ENCODE measurements around the gene KCNG2.

Gene KCNG2

DNA sequence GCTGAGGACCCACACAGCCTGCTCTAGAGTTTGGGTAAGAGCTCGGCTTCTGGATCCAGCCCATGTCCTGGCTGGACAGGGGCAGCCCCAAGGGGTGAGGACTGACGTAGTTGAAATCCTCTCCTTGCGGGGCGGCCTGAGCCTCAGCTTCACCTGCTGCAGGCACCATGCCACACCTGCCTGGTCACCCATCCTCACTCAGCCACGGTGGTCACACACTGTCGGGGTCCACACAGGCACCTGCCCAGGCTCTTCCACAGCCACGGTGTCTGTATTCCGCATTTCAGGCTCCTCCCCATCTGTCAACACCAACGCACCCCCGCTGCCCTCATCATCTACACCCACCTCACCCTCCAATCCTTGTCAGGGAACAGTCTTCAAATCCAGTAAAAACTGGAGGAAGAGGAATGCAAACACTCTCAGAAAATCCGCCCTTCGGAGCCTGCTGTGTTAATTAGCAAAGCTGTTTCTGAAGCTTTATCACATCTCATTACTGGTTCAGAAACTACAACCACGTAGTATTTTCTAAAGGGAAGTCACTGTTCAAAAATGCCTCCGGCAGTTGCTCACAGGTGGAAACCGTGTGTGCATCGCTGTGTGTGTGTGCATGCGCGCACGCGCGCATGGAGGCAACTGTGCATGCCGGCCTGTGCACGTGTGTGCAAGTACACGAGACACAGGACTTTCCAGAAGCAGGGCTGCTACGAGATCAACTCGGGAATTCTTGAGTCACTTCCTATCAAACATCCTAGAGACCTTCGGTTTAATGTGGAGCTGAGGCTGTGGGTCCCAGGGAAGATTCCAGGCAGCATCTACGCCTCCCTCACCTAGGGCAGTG is 115.5 kb downstream of the KCNG2 start:
- no peak for DNase-seq

DNA sequence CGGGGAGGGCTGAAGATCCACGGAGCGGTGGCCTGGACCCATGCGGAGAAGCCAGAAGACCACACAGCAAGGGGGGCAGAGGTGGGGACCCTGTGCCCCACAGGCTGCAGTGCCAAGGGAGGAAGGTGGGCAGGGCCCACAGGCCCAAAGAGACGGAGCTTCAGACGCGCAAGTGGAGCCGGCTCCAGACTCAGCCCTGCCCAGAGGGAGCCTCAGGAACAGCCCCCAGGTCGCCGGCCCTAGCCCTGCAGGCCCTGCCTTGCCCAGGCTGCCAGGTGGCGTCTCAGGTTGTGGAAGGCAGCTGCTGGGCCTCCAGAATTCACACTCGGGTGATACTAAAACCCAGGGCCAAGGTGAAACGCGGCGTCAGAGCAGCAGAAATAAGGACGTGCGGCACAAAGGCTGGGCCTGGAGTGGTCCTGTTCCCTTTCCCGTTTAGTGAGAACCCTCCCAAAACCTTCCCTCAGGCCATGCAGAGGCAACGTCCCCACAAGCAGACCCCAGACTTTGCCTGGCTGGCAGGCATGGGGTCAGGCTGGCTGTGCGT is 116.9 kb downstream of the KCNG2 start:
- no peak for DNase-seq

DNA sequence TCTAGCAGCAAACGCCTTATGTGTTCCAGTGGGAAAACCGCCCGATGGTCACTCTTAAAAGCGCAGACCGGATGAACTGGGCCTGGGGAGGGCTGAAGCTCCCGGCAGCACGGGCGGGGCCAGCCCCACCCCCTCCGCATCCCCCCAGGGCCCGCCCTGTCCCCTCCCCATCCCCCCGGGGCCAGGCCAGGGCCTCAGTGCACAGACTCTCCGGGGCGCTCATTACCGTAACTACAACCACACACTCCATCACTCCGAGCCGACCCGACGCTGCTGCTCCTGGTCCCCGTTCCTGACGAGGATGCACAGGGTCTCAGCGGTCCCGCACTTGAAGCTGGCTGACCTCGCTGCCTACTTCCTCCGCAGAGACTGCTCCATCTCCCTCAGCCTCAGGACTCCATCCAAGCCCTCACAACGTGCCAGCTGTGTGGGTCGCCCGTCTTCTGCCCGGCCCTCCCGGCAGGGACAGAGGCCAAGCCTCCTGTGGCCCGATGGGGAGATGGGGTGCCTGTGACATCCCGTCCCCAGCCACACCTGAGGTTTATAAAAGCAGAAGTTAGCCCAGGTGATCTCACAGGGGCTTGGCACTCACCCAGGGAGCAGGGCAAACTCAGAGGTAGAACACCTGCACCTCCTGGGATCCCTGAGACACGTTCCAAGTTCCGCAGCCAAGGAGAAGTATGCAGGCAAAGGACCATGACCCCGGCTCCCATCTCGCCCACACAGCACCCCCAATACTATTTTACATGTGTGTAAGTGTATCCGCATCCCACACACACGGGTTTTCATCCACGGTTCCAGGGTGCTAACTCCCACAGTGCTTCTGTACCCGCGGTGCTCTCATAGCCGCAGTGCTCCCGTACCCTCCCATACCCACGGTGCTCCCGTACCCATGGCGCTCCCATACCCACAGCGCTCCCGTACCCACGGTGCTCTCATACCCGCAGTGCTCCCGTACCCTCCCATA is 117.7 kb downstream of the KCNG2 start:
- DNase-seq = no peak

DNA sequence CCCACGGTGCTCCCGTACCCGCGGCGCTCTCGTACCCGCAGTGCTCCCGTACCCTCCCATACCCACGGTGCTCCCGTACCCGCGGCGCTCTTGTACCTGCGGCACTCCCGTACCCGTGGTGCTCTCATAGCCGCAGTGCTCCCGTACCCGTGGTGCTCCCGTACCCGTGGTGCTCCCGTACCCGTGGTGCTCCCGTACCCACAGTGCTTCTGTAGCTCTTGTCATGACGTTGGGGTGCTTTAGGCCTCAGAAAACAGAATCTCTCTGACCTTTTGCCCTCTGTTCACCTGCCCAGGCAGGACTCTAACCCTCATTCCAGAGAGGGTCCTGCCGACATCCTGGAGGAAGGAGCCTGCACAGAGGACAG is 118.4 kb downstream of the KCNG2 start:
- no peak for DNase-seq

DNA sequence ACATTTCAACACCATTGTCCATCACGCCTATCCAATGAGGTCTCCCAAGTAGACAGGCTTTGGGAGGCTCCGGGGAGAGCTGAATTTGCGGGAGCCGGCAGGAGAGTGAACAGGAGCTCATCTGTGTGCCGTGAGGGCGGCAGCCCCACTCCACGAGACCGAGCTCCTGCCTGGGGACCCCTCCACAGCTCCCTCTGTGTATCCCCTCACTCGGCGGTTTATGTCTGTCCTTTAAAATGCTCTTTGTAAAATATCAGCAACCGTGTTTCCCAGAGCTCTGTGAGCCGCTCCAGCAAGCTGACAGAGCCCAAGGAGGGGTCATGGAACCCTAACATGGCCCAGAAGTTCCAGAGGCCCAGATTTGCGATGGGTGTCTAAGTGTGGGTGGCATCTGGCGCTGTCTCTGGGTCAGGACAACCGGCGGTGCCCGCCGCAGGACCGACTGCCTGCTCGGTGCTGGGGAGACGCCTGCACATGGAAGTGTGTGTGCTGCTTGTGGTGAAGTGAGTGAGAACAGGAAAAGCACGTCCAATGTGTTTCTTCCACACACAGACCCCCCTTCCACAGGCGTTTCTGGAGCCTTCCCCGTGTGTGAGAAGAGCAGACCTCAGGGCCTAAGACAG is 118.9 kb downstream of the KCNG2 start:
- no peak for DNase-seq

DNA sequence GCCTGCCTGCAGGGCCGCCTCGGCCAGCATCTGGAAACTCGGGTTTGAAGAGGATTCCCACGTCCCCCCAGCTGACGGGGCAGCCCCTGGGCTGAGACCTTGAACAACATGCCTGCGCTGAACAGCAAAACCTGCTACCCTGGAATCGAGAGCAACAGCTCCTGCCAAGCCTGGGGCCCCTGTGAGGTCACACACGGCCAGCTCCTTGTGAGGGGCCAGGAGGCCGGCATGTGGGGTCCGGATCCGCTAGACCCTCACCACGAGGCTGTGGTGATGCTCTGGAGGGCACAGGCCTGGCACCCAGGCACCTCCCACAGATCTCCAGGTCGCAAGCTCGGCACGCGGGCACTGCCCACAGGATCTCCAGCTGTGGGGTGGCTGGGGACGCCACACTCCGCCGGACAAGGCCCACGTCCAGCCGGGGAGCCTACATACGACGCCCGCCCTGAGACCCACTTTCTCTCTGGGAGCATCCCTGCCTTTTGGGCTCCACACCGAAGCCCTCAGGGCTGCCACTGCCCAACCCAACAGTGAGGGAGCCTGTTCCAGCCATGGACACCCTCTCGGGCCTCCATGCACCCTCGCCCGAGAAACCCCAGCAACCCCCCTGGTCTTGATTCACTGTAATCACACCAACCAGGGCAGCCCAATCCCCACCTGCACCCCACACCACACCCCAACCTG is 119.6 kb downstream of the KCNG2 start:
- no peak for DNase-seq

DNA sequence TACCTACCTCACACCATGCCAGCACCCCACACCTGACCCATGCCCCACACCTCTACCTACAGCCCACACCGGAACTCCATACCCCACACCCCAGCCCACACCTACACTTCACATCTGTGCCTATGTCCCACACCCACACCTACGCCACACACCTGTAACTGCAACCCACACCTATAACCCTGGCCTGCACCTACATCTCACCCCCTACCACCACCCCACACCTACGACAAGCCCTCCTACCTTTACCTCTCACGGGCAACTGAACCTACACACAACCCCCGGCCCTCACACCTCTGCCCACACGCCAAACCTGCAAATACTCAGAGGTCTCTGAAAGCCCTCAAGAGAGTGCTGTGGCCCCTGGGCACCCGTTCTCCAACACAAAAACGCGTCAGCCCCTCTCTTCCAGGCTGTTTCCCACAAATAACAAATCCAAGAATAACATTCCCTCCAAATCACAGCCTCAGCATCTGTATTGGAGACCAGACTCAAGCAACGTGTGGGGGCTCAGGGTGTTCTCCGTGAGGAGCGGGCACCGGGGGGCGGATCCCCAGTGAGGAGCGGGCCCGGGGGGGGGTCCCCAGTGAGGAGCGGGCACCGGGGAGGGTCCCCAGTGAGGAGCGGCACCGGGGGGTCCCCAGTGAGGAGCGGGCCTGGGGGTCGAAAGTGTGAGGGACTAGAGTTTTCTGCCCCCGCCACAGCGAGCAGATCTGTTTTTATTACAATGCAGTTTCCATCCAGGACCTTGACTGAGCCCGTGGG is 120.3 kb downstream of the KCNG2 start:
- DNase-seq = no peak

DNA sequence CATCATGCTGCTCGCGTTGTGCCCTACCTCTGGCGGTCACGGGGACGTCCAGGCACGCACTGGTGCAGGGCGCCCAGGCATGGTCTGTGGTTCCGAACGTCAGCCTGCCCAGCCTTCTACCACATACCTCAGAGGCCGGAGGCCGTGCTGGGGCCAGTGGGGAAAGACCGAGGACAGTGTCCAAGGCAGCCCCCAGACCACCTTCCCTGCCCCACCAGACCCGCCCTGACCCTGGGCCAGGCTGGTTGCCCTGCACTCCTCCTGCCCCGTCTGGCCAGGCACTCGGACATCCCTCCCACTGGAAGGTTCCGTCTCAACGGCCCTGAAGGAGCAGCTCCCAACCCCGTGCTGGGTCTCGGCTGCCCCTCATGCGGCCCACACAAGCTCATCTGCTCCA is 120.9 kb downstream of the KCNG2 start:
- no peak for DNase-seq

DNA sequence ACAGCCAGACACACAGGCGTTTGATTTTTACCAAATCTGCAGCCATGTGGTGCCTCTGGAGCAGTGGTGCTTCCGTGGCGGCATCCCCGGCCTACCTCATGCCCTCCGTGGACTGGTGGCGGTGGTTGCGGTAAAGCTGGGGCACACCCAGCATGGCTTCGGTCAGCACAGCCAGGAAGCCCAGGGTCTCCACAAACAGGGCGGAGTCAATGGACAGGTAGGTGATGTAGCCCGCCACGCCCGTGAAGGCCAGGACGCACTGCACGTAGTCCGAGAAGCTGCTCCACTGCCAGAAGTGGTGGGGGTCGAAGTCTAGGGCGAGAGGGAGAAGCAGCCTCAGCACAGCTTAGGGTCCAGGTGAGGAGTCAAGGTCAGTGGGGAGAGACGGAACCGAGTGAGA is 121.4 kb downstream of the KCNG2 start:
- no peak for DNase-seq

DNA sequence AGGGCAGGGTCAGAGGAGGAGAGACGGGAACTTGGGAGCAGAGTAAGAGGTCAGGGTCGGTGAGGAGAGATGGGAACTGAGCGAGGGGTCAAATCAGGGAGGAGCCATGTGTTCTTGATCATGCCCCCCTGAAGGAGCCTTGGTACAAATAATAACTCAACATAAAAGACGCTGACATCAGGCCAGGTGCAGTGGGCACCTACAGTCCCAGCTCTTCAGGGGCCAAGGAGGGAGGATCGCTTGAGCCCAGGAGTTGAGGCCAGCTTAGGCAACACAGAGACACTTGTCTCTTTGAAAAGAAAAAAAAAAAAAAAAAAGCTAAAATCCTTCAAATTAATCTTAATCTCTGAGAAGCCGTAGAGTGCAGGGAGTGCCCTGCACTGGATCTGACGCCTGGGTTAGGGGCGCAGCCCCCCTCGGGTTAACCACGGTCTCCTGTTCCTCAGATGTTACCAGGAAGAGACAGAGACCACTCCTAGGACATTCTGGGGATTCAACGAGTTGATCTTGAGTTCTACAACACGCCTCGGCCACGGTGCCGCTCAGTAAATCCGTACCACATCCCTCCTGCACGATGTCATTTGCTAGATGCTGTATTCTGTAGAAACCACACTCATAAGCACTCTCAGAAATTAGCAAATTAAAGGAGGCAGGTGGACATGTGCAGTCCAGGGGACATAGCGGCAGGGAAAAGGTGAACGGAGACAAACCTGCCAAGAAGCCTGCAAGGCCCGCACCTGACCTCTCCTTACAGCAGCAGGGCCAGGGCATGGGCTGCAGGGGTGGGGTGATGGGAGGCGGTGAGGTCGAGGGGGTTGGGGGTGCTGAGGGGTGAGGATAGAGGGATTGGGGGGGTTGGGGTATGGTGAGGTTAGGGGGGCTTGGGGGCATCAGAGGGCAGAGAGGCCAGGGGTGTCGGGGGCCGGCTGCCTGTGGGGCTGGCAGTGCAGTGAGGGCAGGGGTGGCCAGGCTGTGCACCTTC is 124.5 kb downstream of the KCNG2 start:
- peak; percentile 0 for DNase-seq

DNA sequence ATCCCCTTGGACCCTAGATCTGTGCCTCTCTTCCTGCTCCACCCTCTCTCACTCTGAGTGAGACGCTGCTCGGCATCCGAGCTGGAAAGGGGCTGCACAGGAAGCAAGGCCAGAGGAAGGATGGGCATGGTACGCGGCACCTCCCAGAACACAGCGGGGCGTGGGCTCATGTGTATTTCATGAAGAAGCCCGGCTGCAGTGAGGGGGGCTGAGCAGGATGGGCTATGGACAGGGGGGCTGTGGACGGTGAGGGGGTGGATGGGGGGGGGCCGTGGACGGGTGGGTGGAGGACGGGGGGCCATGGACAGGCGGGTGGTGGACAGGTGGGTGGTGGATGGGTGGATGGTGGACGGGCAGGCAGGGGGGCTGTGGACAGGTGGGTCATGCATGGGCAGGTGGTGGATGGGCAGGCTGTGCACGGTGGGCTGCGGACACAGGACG is 125.3 kb downstream of the KCNG2 start:
- peak; percentile 0 for DNase-seq

DNA sequence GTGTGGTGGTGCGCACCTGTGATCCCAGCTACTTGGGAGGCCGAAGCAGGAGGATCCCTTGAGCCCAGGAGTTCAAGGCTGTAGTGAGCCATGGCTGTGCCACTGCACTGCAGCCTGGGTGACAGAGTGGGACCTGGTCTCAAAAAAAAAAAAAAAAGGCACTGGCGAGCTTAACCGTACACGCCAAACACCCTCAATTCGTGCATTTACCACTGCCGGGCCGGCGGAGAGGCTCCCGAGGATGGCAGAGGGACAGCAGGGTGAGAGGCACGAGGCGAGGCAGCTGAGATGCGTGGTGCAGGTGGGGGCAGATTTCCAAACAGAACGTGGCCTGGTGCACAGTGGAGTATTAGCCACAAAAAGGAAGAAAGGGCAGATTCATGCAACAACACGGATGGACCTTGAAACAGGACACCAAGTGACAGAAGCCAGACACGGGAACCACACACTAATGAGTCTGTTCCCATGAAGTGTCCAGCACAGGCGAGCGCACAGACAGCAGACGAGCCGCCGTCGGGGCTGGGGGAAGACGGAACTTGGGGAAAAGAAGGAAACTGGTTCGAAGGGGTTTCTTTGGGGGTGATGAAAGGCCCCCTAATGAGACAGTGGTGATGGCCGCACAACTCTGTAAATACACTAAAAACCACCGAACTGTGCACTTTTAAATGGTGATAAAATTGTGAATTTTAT is 126.3 kb downstream of the KCNG2 start:
- no peak for DNase-seq

DNA sequence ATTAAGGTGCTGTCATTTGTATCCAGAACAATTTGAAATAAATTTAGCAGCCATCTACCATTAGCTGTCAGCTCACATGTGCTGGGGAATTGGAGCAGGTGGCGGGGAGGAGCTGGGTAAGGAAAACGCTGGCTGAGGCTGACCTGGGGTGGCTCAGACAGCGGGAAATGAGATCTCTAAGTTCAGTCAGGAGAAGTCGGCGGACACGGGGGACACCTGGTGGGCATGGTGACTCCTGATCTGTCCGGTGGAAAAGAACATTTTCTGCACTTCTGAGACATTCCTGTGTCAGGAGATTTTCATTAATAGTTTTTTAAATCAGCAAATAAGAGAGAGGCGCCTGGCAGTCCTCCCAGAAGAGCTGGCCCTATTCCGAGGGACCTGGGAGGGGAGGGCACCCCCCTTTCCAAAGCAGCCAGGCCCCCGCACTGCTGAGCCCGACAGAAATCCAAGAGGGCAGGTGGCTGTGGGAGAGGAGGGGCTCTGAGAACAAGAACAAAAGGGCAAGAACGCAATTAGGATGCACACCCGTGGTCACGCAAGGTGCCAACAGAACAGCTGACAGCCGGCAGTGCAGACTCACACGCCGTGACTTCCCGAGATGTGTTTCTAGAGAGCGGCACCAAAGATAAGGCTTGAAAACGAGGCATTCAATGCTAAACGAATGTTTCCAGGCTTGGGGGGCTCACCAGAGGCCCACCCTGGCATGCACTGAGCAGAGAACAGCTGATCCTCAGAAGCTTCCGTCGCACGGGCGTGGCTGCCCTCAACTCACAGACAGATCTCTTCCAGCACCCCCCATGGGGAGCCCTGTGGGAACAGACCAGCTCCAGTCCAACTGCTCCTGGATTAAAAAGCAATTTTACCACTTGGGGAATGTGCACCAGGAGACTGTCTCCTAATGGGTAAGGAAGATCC is 127.3 kb downstream of the KCNG2 start:
- DNase-seq = no peak

DNA sequence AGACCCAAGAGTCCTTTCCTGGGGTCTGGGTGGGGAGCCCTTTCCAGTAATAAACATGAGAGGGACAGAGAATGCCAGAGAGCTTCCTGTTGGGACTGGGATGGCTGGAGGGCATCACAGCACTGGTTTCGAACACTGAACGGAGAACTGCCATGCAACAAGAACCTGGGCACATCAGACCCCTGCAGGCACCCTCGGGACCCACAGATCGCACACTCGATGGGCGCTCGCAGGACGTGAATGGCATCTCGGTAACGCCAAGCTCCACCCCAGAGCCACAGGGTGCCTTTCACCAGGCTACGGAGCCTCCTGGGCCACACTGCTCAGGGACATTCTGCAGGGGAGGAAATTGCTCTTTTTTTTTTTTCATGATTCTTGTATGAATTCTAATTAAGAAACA is 128.6 kb downstream of the KCNG2 start:
- no peak for DNase-seq

DNA sequence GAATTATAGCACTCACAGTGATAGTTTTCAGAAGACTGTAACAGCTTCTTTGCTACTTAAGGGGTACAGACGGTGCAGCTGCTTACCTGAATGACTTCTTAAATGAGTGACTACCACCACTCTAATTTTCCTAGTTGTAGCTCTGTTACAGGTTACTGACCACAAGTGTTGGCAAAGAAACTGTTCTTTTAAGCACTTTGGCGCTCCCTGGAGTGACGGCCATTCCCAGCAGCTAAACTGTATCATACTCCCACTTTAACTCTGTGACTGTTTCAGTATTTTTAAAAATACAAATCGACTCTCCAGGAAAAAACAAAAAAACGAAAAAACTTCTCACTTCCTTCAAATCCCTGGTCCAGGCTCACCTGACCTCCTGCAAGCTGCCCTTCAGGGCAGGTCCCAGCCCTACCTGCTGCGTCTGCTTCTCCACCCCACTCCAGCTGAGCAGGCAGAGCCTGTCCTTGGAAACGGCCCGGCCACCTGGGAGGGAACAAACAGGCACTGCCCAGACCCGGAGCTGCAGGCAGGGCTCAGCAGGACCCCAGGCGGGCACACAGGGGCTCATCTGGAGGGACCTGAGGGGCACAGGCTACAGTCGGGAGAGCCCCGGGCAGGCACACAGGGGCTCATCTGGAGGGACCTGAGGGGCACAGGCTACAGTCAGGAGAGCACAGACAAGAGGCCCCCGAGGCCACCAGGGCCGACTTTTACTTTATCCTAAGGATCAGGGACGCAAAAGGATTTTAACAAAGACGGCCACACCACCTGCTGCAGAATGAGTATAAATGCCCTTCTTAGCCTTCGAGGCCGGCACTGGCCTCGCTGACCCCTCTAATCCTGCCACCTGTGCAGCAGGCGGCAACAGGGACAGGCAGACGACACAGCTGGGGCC is 129.2 kb downstream of the KCNG2 start:
- DNase-seq = no peak

DNA sequence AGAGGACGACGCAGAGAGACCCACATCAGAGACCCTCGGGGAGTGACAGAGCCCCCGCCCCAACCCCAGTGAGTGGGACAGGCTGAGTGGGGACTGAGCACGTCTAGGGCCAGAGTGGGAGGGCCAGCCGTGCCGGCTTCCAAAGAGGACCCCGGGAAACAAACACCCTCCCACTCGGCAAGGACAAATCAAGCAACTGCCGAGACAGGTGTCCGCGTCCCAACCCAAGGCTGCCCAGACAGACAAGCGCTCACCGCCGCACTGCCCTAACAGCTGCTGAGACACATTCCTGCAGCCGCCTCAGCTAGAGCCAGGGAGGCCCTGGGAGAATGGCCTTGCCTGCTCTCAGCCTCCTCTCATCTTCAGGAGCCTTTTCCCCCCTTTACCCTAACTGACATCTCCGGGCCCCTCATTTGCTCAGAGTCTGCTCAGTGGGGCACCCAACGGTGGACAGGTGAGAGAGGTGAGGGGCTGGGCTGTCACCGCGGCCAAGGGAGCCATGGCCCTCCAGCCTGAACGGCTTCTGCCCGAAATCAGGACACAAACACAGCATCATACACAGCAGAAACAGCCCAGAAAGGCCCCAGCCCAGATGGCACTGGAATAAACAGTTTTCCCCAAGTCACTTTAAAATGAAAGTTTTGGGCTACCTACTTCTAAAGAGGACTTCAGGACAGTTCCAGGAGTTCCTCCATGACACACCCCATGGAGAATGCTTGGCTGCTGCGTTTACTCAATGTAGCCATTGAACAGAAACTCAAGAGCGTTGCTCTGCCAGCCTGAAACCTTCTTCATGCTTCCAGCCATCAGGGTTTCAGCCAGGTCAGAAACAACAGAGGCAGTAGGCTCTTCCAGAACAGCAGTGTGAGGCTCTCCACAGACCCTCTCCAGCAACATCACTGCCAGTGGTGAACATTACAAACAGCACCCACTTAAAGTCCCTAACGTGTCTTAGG is 130.1 kb downstream of the KCNG2 start:
- no peak for DNase-seq
